HepG2 (cell line): ENCODE results near the gene RPS8. TPM values are rescaled to one million over a fixed set of nuclear protein-coding genes. Genes with fewer than 3 reads are reported as not detected.

Source experiments
- CAMTA2 ChIP-seq: sonication (generic); formaldehyde crosslinking; IDR thresholded peaks from 2 replicates; pipeline ENCODE4 v1.4.0; 2020; ENCODE audit warnings: mild to moderate bottlenecking, missing genetic modification reagents, borderline replicate concordance
- EHMT2 ChIP-seq: fragments of 200-600 bp; sonication (generic); IDR thresholded peaks from 2 replicates; pipeline ENCODE4 v1.7.0; 2017; ENCODE audit warnings: antibody characterized with exemption, low read depth, low read length, borderline replicate concordance
- FOXO1 ChIP-seq: sonication (generic); formaldehyde crosslinking; IDR thresholded peaks from 2 replicates; pipeline ENCODE4 v1.4.0; 2020; ENCODE audit warnings: missing genetic modification reagents
- HMGXB4 ChIP-seq, 2 experiments: sonication (generic) in 1 of 2; formaldehyde crosslinking in 1 of 2; IDR thresholded peaks; 2 replicates each; pipeline versions ENCODE4 v1.4.0 to v1.6.1; 2018 to 2020; ENCODE audit warnings: missing genetic modification reagents in 2 of 2, borderline replicate concordance in 1 of 2, low read depth in 1 of 2, mild to moderate bottlenecking in 1 of 2, missing biosample characterization in 1 of 2
- JDP2 ChIP-seq: sonication (generic); formaldehyde crosslinking; IDR thresholded peaks from 2 replicates; pipeline ENCODE4 v1.8.1; 2022; ENCODE audit warnings: missing genetic modification reagents, borderline replicate concordance
- KAT7 ChIP-seq: IDR thresholded peaks from 2 replicates; pipeline ENCODE4 v1.6.1; 2018; ENCODE audit warnings: borderline replicate concordance, missing compliant biosample characterization
- MIER2 ChIP-seq: IDR thresholded peaks from 2 replicates; pipeline ENCODE4 v1.6.1; 2016; ENCODE audit warnings: missing biosample characterization, missing genetic modification reagents
- SCMH1 ChIP-seq: sonication (generic); formaldehyde crosslinking; IDR thresholded peaks from 2 replicates; pipeline ENCODE4 v1.9.0; 2021; ENCODE audit warnings: missing genetic modification reagents, mild to moderate bottlenecking, borderline replicate concordance
- SPEN ChIP-seq: sonication (generic); formaldehyde crosslinking; IDR thresholded peaks from 2 replicates; pipeline ENCODE4 v1.5.1; 2020; ENCODE audit warnings: low read depth, mild to moderate bottlenecking, missing genetic modification reagents
- TAF15 ChIP-seq: fragments of 200-400 bp; formaldehyde crosslinking; IDR thresholded peaks from one replicate; pipeline ENCODE4 v1.6.1; 2018; ENCODE audit warnings: mild to moderate bottlenecking, low read depth, low read length; ENCODE audit not compliant: poor library complexity, severe bottlenecking
- TFAP4 ChIP-seq: sonication (generic); IDR thresholded peaks from 2 replicates; pipeline ENCODE4 v1.6.1; 2016; ENCODE audit warnings: low read depth, borderline replicate concordance
- TMF1 ChIP-seq: sonication (generic); formaldehyde crosslinking; IDR thresholded peaks from 2 replicates; pipeline ENCODE4 v1.8.1; 2022; ENCODE audit warnings: low read depth, missing genetic modification reagents
- TRAFD1 ChIP-seq: sonication (generic); formaldehyde crosslinking; IDR thresholded peaks from 2 replicates; pipeline ENCODE4 v1.5.1; 2020; ENCODE audit warnings: missing genetic modification reagents, mild to moderate bottlenecking, borderline replicate concordance
- TRIM22 ChIP-seq: fragments of 450-650 bp; IDR thresholded peaks from 2 replicates; pipeline ENCODE4 v1.6.1; 2017
- ZFP36 ChIP-seq: fragments of 150-350 bp; IDR thresholded peaks from 2 replicates; pipeline ENCODE4 v1.6.1; 2018; ENCODE audit warnings: borderline replicate concordance, low read length, low read depth; ENCODE audit not compliant: partially characterized antibody
- ZFP37 ChIP-seq: sonication (generic); formaldehyde crosslinking; IDR thresholded peaks from 2 replicates; pipeline ENCODE4 v1.4.0; 2020; ENCODE audit warnings: missing genetic modification reagents, borderline replicate concordance
- ZFP41 ChIP-seq: sonication (generic); formaldehyde crosslinking; IDR thresholded peaks from 2 replicates; pipeline ENCODE4 v1.4.0; 2020; ENCODE audit warnings: mild to moderate bottlenecking, missing genetic modification reagents, borderline replicate concordance
- ZFP62 ChIP-seq: sonication (generic); formaldehyde crosslinking; IDR thresholded peaks from 2 replicates; pipeline ENCODE4 v1.4.0; 2020; ENCODE audit warnings: missing genetic modification reagents
- ZFP90 ChIP-seq: sonication (generic); formaldehyde crosslinking; IDR thresholded peaks from 2 replicates; pipeline ENCODE4 v1.8.0; 2022; ENCODE audit warnings: missing genetic modification reagents, mild to moderate bottlenecking, inconsistent platforms, borderline replicate concordance
- ZKSCAN5 ChIP-seq: sonication (generic); formaldehyde crosslinking; IDR thresholded peaks from 2 replicates; pipeline ENCODE4 v1.5.1; 2020; ENCODE audit warnings: mild to moderate bottlenecking, missing genetic modification reagents
- ZNF256 ChIP-seq: sonication (generic); formaldehyde crosslinking; conservative IDR thresholded peaks from 2 replicates; pipeline ENCODE4 v1.4.0; 2020; ENCODE audit warnings: missing genetic modification reagents
- ZNF263 ChIP-seq: sonication (generic); formaldehyde crosslinking; IDR thresholded peaks from 2 replicates; pipeline ENCODE4 v1.4.0; 2020; ENCODE audit warnings: missing genetic modification reagents
- ZNF33A ChIP-seq: sonication (generic); formaldehyde crosslinking; IDR thresholded peaks from 2 replicates; pipeline ENCODE4 v1.5.1; 2020; ENCODE audit warnings: missing genetic modification reagents, mild to moderate bottlenecking, moderate library complexity, borderline replicate concordance
- ZNF558 ChIP-seq: sonication (generic); formaldehyde crosslinking; IDR thresholded peaks from 2 replicates; pipeline ENCODE4 v1.9.0; 2022; ENCODE audit warnings: mild to moderate bottlenecking, missing genetic modification reagents, borderline replicate concordance
- polyA plus RNA-seq, 8 experiments: library from polyadenylated mRNA; depleted of rRNA in 3 of 8; stranded (reverse) in 7 of 8; unstranded in 1 of 8; fragments of >200 nt; fragmentation: Illumina TruSeq in 4 of 8; extraction: Trizol in 4 of 8; gene quantifications; 2 replicates each; pipeline versions ENCODE4 v1.2.1 to v1.2.3, GENCODE V29; 2011 to 2016; ENCODE audit warnings: low read depth in 4 of 8, missing spikeins in 1 of 8, mixed read lengths in 1 of 8; ENCODE audit not compliant: insufficient read depth in 1 of 8
- total RNA-seq, 5 experiments: library from RNA; depleted of rRNA; stranded (reverse); fragments of >200 nt; fragmentation: Illumina TruSeq; extraction: Trizol; gene quantifications; 2 replicates each; pipeline ENCODE4 v1.2.3, GENCODE V29; 2016; ENCODE audit warnings: low read depth in 1 of 5

Gene RPS8
- total and polyA plus RNA-seq, 2 of the 13 experiments (the other 11 are each of a cell fraction or from before 2014, with no cell fraction given) = 2,628 to 2,822 TPM

GRCh38 chr1:44819608-44820327, 44.4 kb downstream of the RPS8 start (continued):
- TF ChIP-seq TFAP4 = no peak
- peak; percentile 76; the same call in 1 of the 2 replicates for TF ChIP-seq ZFP41 (CRISPR knock-in tag)
- no peak for TF ChIP-seq TRIM22
- peak; percentile 70 for TF ChIP-seq MIER2 (CRISPR knock-in tag)
- no peak for TF ChIP-seq TAF15
- TF ChIP-seq ZNF263 = no peak
- TF ChIP-seq TMF1 (CRISPR knock-in tag) = no peak
- TF ChIP-seq KAT7 (CRISPR knock-in tag) = no peak
- no peak; the same call in 1 of the 2 replicates for TF ChIP-seq ZNF256 (CRISPR knock-in tag)
- no peak for TF ChIP-seq EHMT2
- TF ChIP-seq SPEN (CRISPR knock-in tag) = no peak
- TF ChIP-seq CAMTA2 (CRISPR knock-in tag) = peak; percentile 60; the same call in 1 of the 2 replicates
- TF ChIP-seq ZNF558 (CRISPR knock-in tag) = no peak; the same call in 1 of the 2 replicates
- TF ChIP-seq ZFP36 = no peak
- TF ChIP-seq FOXO1 (CRISPR knock-in tag) = no peak; the same call in 1 of the 2 replicates
- no peak for TF ChIP-seq ZFP37
- 0 out of 2 replicates have a peak, but pooled peaks have one; percentile 33 for TF ChIP-seq ZKSCAN5 (CRISPR knock-in tag)
- no peak for TF ChIP-seq ZNF33A (CRISPR knock-in tag)
- no peak for TF ChIP-seq ZFP90
- TF ChIP-seq ZFP62 (CRISPR knock-in tag) = no peak
- TF ChIP-seq JDP2 = no peak
- peak in 1 of 2 experiments; percentile 76; a peak in 2 of 4 replicates for TF ChIP-seq HMGXB4 (CRISPR knock-in tag; IDR thresholded peaks at IDR 0.05; ENCODE audit: borderline replicate concordance in 1 of 2, low read depth in 1 of 2)
- TF ChIP-seq SCMH1 (CRISPR knock-in tag) = no peak
- no peak; the same call in 1 of the 2 replicates for TF ChIP-seq TRAFD1 (CRISPR knock-in tag)
